Ovary (tissue), 3 donors: ENCODE results near the gene EIF4E.

Source experiments
- CTCF ChIP-seq, 3 donors: fragments of 450-650 bp in 2 of 3; fragments of 200-600 bp in 1 of 3; IDR thresholded peaks; one replicate each; pipeline versions ENCODE4 v1.5.1 to v1.8.0; 2016 to 2022; ENCODE audit warnings: antibody characterized with exemption in 3 of 3, mild to moderate bottlenecking in 1 of 3
- POLR2A ChIP-seq: fragments of 450-650 bp; IDR thresholded peaks from one replicate; pipeline ENCODE4 v1.6.1; 2017; ENCODE audit warnings: antibody characterized with exemption, mild to moderate bottlenecking, moderate library complexity
- donor health status: DM: no; HTN: no; CAD: no.

- TF ChIP-seq POLR2A (no peak), CTCF (IDR thresholded peaks at IDR 0.05) (no peak)
Measured at GRCh38 chr4:98930311-98930865, 1.5 kb upstream of the EIF4E start.
